HG03039 (cell line): ENCODE results near the gene TGFBR3.
"Not testable (repeated sequence)": the region's sequence is repeated elsewhere in the genome, so short reads cannot be mapped to it uniquely, and the experiment has no call there.

Experiments
- ATAC-seq: cut with Tn5 transposase; IDR thresholded peaks from one replicate; pipeline ENCODE4 v1.9.1; 2021; ENCODE audit warnings: mild to moderate bottlenecking, moderate library complexity; ENCODE audit not compliant: unreplicated experiment

The TGFBR3 gene

GRCh38 chr1:91697861-91698260 lies 188.1 kb downstream of the TGFBR3 start:
- no peak for ATAC-seq

GRCh38 chr1:91697416-91697815 lies 188.5 kb downstream of the TGFBR3 start:
- no peak for ATAC-seq

GRCh38 chr1:91696321-91696720 lies 189.6 kb downstream of the TGFBR3 start:
- no peak for ATAC-seq

- no peak for ATAC-seq
Observed at GRCh38 chr1:91693557-91693956, 192.4 kb downstream of the TGFBR3 start.

GRCh38 chr1:91691525-91691924 lies 194.4 kb downstream of the TGFBR3 start:
- ATAC-seq, result no peak

- ATAC-seq, result no peak
Observed at GRCh38 chr1:91689641-91690481, 196.1 kb downstream of the TGFBR3 start.

GRCh38 chr1:91687452-91687851 lies 198.5 kb downstream of the TGFBR3 start:
- ATAC-seq, result no peak

- no peak for ATAC-seq
Observed at GRCh38 chr1:91685994-91686393, 200.0 kb downstream of the TGFBR3 start.

GRCh38 chr1:91684481-91685196 lies 201.3 kb downstream of the TGFBR3 start:
- no peak for ATAC-seq

- no peak for ATAC-seq
Observed at GRCh38 chr1:91683598-91683951, 202.4 kb downstream of the TGFBR3 start.

GRCh38 chr1:91682882-91683597 lies 202.9 kb downstream of the TGFBR3 start:
- ATAC-seq, result no peak

GRCh38 chr1:91680556-91681155 lies 205.3 kb downstream of the TGFBR3 start:
- ATAC-seq, result no peak

- no peak for ATAC-seq
Observed at GRCh38 chr1:91679446-91679845, 206.5 kb downstream of the TGFBR3 start.

- no peak for ATAC-seq
Observed at GRCh38 chr1:91676030-91676429, 209.9 kb downstream of the TGFBR3 start.

GRCh38 chr1:91674107-91674506 lies 211.8 kb downstream of the TGFBR3 start:
- ATAC-seq, result no peak

- ATAC-seq, result no peak
Observed at GRCh38 chr1:91673613-91674012, 212.3 kb downstream of the TGFBR3 start.

GRCh38 chr1:91672601-91673161 lies 213.3 kb downstream of the TGFBR3 start:
- ATAC-seq, result no peak

- no peak for ATAC-seq
Observed at GRCh38 chr1:91670781-91671180, 215.2 kb downstream of the TGFBR3 start.

- no peak for ATAC-seq
Observed at GRCh38 chr1:91669584-91670350, 216.2 kb downstream of the TGFBR3 start.

GRCh38 chr1:91666651-91667050 lies 219.3 kb downstream of the TGFBR3 start:
- not testable (repeated sequence) for ATAC-seq
